SU-DHL-6 (cell line): ENCODE data around the gene TRPM3.

Source experiments
- H2AFZ ChIP-seq: fragments of 200-600 bp; sonication (generic); 2 replicates; pipeline ENCODE4 v1.6.1; 2014; ENCODE audit warnings: low read depth, mild to moderate bottlenecking, moderate library complexity, mixed read lengths, antibody characterized with exemption, low read length; ENCODE audit not compliant: severe bottlenecking
- H3F3A ChIP-seq: fragments of 200-600 bp; shearing (Covaris generic); 2 replicates; pipeline ENCODE4 v1.6.0; 2016; ENCODE audit warnings: antibody characterized with exemption, mild to moderate bottlenecking; ENCODE audit not compliant: insufficient read depth
- H3K27ac ChIP-seq: fragments of 200-600 bp; sonication (generic); 2 replicates; pipeline ENCODE4 v1.5.1; 2016; ENCODE audit warnings: low read depth, mild to moderate bottlenecking, low read length, moderate library complexity, mixed read lengths
- H3K27me3 ChIP-seq: fragments of 200-600 bp; sonication (generic), shearing (Covaris generic); 2 replicates; pipeline ENCODE4 v1.6.0; 2014; ENCODE audit warnings: mild to moderate bottlenecking, low read length
- H3K36me3 ChIP-seq: fragments of 200-600 bp; sonication (generic); 2 replicates; pipeline ENCODE4 v1.6.1; 2014; ENCODE audit warnings: mild to moderate bottlenecking, low read length, mixed read lengths
- H3K4me2 ChIP-seq: fragments of 300-600, 200-600 bp; shearing (Covaris generic), sonication (generic); 2 replicates; pipeline ENCODE4 v1.6.0; 2014; ENCODE audit warnings: low read length, low read depth, mild to moderate bottlenecking; ENCODE audit not compliant: poor library complexity, severe bottlenecking
- H3K4me3 ChIP-seq: fragments of 200-600 bp; sonication (generic); 2 replicates; pipeline ENCODE4 v1.5.1; 2014; ENCODE audit warnings: antibody characterized with exemption, low read length, mild to moderate bottlenecking, mixed read lengths; ENCODE audit not compliant: insufficient read depth, poor library complexity, severe bottlenecking
- H3K79me2 ChIP-seq: fragments of 200-600 bp; sonication (generic); 2 replicates; pipeline ENCODE4 v1.6.1; 2014; ENCODE audit warnings: mild to moderate bottlenecking, low read length, moderate library complexity; ENCODE audit not compliant: insufficient read depth
- H3K9ac ChIP-seq: fragments of 200-600 bp; sonication (generic); 2 replicates; pipeline ENCODE4 v1.7.0; 2014; ENCODE audit warnings: mild to moderate bottlenecking, low read length
- H3K9me2 ChIP-seq: fragments of 200-600 bp; sonication (generic); replicated peaks from 2 replicates; pipeline ENCODE4 v1.6.1; 2014; ENCODE audit warnings: low read length; ENCODE audit not compliant: insufficient read depth
- H3K9me3 ChIP-seq: fragments of 200-600 bp; sonication (generic); 2 replicates; pipeline ENCODE4 v1.6.1; 2014; ENCODE audit warnings: low read length, mixed read lengths; ENCODE audit not compliant: insufficient read depth
- H4K20me1 ChIP-seq: fragments of 200-600 bp; sonication (generic); 2 replicates; pipeline ENCODE4 v1.6.1; 2014; ENCODE audit warnings: low read depth, mild to moderate bottlenecking, antibody characterized with exemption, low read length, moderate library complexity, mixed read lengths
- EZH2phosphoT487 ChIP-seq: fragments of 200-600 bp; sonication (generic), shearing (Covaris generic); conservative IDR thresholded peaks from 2 replicates; pipeline ENCODE4 v1.6.1; 2018; ENCODE audit warnings: mild to moderate bottlenecking, antibody characterized with exemption, low read length, moderate library complexity, mixed read lengths
- TF ChIP-seq, protein P1 (sequence below): fragments of 200-600 bp; sonication (generic); IDR thresholded peaks from one replicate; pipeline ENCODE4 v1.5.1; 2017; ENCODE audit warnings: antibody characterized with exemption, mild to moderate bottlenecking, low read length, moderate library complexity; ENCODE audit not compliant: insufficient read depth, poor library complexity, severe bottlenecking

Gene TRPM3

DNA sequence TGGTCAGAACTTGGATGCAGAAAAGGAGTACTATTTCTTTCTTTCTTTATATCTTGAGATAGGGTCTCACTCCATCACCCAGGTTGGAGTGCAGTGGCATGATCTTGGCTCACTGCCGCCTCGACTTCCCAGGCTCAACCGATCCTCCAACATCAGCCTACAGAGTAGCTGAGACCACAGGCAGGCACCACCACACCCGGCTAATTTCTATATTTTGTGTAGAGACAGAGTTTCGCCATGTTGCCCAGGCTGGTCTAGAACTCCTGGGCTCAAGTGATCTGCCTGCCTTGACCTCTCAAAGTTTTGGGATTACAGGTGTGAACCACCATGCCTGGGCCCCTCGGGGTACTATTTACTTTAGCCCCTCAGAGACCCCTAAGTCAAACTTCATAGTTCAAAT, 323.4 kb downstream of the TRPM3 start:
- H3K27ac ChIP-seq = no peak overlapping the region
- no peak overlapping the region for H3K4me3 ChIP-seq
- no peaks in the 10 kb centered on the region for H3K36me3 ChIP-seq
- no peaks in the 10 kb centered on the region for H4K20me1 ChIP-seq
- H3F3A ChIP-seq = no peaks in the 10 kb centered on the region
- H3K79me2 ChIP-seq = no peaks in the 10 kb centered on the region
- no peak overlapping the region for H2AFZ ChIP-seq
- no peaks in the 10 kb centered on the region for H3K9me3 ChIP-seq
- no peak for TF ChIP-seq EZH2phosphoT487
- TF ChIP-seq, protein P1, sequence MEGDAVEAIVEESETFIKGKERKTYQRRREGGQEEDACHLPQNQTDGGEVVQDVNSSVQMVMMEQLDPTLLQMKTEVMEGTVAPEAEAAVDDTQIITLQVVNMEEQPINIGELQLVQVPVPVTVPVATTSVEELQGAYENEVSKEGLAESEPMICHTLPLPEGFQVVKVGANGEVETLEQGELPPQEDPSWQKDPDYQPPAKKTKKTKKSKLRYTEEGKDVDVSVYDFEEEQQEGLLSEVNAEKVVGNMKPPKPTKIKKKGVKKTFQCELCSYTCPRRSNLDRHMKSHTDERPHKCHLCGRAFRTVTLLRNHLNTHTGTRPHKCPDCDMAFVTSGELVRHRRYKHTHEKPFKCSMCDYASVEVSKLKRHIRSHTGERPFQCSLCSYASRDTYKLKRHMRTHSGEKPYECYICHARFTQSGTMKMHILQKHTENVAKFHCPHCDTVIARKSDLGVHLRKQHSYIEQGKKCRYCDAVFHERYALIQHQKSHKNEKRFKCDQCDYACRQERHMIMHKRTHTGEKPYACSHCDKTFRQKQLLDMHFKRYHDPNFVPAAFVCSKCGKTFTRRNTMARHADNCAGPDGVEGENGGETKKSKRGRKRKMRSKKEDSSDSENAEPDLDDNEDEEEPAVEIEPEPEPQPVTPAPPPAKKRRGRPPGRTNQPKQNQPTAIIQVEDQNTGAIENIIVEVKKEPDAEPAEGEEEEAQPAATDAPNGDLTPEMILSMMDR = no peak
- H3K27me3 ChIP-seq = no peaks in the 10 kb centered on the region
- H3K9ac ChIP-seq = no peak overlapping the region
- H3K4me2 ChIP-seq = no peak overlapping the region
- no peaks in the 10 kb centered on the region for H3K9me2 ChIP-seq

DNA sequence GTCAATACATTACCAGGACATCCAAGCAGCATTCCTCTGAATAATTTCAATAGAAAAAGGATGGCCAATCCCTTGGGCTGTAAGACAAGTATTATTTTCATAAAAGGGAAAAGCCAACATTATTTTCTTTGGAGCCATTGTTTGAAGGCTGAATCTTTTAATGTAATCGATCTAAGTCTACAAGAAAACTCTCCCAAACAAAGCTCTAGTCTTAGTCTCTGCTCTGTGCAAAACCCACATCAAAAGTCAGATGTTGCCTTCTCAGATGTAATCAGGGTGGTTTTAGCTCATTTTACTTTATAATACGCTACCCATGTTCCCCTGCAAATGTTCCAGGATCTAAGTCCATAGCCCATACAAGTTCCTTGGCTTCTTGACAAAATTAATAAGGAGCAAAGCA, 325.6 kb downstream of the TRPM3 start:
- H3K27ac ChIP-seq = no peak overlapping the region
- no peaks in the 10 kb centered on the region for H4K20me1 ChIP-seq
- no peak overlapping the region for H3K4me3 ChIP-seq
- no peaks in the 10 kb centered on the region for H3K9me2 ChIP-seq
- no peaks in the 10 kb centered on the region for H3K9me3 ChIP-seq
- no peak overlapping the region for H3K9ac ChIP-seq
- H3K36me3 ChIP-seq = no peaks in the 10 kb centered on the region
- H3F3A ChIP-seq = no peaks in the 10 kb centered on the region
- H3K79me2 ChIP-seq = no peaks in the 10 kb centered on the region
- TF ChIP-seq, protein P1 = no peak
- TF ChIP-seq EZH2phosphoT487 = no peak
- no peak overlapping the region for H3K4me2 ChIP-seq
- H3K27me3 ChIP-seq = no peaks in the 10 kb centered on the region
- H2AFZ ChIP-seq = no peak overlapping the region

DNA sequence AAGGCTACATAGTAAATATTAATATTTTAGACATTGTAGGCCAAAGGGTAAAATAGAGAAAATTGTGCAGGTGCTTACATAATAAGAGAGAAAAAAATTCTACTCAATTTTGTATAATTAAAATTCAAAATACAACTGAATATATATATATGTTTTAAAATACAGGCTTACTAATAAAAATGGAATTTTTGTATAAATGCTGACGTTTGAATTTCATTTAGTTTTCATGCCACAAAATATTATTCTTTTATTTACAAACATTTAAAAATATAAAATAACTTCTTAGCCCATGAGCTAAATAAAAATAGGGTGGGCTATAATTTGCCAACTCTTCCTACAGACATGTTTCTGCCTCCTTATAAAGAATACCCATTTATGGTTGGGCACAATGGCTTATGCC, 328.6 kb downstream of the TRPM3 start:
- no peak overlapping the region for H2AFZ ChIP-seq
- no peaks in the 10 kb centered on the region for H3K79me2 ChIP-seq
- H3K27me3 ChIP-seq = no peaks in the 10 kb centered on the region
- no peak overlapping the region for H3K4me3 ChIP-seq
- H3K9me3 ChIP-seq = no peaks in the 10 kb centered on the region
- H3K36me3 ChIP-seq = no peaks in the 10 kb centered on the region
- H3K27ac ChIP-seq = no peak overlapping the region
- no peak overlapping the region for H3K9ac ChIP-seq
- TF ChIP-seq EZH2phosphoT487 = no peak
- TF ChIP-seq, protein P1 = no peak
- no peaks in the 10 kb centered on the region for H3K9me2 ChIP-seq
- H4K20me1 ChIP-seq = no peaks in the 10 kb centered on the region
- H3F3A ChIP-seq = no peaks in the 10 kb centered on the region
- H3K4me2 ChIP-seq = no peak overlapping the region
